ENCODE data around the gene CDH5.

DNA sequence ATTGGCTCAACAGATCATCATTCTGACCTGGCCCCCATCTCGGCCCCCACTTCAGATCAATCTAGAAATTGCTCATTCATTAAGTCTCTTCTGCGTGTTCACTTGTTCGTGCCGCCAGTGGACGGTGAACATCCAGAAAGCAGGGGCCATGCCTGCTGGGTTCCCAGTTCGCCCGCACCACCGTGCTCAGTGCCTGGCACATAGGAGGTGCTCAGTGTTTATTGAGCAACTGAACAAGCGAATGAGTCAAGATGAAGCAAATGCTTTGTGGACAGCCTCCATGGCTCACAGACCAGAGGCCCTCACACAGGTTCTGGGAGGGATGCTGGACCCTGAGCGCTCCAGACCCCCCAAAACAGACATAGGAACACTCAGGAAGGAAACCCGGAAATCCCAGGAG, 74.5 kb downstream of the CDH5 start:
- TF ChIP-seq EZH2 (IDR thresholded peaks at IDR 0.05; ENCODE audit: insufficient read depth, poor library complexity, severe bottlenecking) (no peak), EZH2phosphoT487 (IDR thresholded peaks at IDR 0.05; ENCODE audit: insufficient read depth, low read depth) (no peak)
